ENCODE measurements around the gene SNX8. TPM values are rescaled to one million over a fixed set of nuclear protein-coding genes. Genes with fewer than 3 reads are reported as not detected.

Gene SNX8
- total RNA-seq, 2 experiments from 2014 or later: 47.6 to 49.6 TPM

GRCh38 chr7:2232766-2233520, 81.3 kb downstream of the SNX8 start, which contains the start of gene MAD1L1:
TSS of gene MAD1L1 (minus strand) at chr7:2232945. CDS start at chr7:2230133, 2,812 bp downstream.
- ChIA-PET POLR2A (interaction anchor here (1.3 to 1.5 kb wide), 2 partner anchors 8 to 121 kb away, joined by 5 to 9 read pairs; partner anchors contain the start of gene EIF3B), CTCF (no interaction called here)

- ChIA-PET CTCF (no interaction called here), POLR2A (interaction anchor here (1.3 to 1.5 kb wide), 2 partner anchors 9 to 122 kb away, joined by 5 to 9 read pairs; partner anchors contain the start of gene EIF3B)
Measured at GRCh38 chr7:2231992-2232765, 82.1 kb downstream of the SNX8 start.

GRCh38 chr7:2230882-2231281, 83.4 kb downstream of the SNX8 start:
- POLR2A ChIA-PET: no interaction called here
- CTCF ChIA-PET: no interaction called here

DNA sequence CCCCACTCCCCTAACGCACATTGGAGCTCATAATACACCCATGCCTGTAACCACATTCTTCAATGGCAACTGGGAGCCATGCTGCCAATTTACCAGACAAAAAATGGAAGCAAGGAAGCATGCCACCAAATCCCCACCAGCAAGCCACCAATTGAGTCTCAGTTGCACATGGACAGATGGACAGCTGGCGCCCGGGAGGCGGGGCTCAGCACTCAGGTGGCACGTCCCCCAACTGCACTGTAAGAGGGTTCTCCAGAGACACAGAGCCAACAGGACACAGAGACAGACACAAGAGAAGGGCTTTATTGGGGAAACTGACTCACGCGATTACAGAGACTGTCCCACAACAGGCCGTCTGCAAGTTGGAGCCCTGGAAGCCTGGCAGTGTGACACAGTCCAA, 84.0 kb downstream of the SNX8 start:
- CTCF ChIA-PET: no interaction called here
- POLR2A ChIA-PET: no interaction called here

DNA sequence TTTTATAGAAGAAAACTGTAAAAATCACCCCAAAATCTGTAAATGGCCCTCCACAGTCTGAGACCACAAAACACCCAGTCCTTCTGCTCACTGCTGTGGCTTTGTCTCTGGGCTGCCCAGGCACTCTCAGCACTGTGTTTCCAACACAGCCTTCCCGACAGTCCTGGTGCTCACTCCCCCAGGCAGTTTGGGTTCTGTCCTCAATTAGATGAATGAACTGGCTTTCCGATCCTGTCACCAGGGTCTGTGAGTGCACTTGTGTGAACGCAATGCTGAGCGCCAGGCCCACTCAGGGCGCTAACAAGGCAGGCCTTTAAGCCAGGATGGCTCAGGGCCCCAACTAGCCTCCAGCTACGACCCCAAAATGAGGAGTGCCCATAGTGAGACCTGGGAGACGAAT, 84.8 kb downstream of the SNX8 start:
- POLR2A ChIA-PET: no interaction called here

DNA sequence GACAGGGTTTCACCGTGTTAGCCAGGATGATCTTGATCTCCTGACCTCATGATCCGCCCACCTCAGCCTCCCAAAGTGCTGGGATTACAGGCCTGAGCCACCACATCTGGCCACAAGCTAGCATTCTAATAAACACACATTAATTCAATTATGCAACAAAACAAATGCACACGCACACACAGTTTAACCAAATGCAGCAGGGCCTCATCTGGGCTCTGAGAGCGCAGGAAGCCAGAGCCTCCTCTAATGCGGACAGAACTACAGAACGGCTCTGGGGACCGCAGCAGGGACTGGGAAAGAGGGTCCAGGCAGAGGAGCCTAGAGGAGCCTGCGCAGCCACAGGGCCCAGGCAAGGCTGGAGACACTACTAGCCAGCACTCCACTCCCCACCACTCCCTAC, 85.3 kb downstream of the SNX8 start:
- CTCF ChIA-PET: no interaction called here
- POLR2A ChIA-PET: no interaction called here

More for the DNA sequence above, 84.8 kb downstream of the SNX8 start:
- CTCF ChIA-PET: no interaction called here

GRCh38 chr7:2227699-2228098, 86.5 kb downstream of the SNX8 start:
- CTCF ChIA-PET: interaction anchor here (0.5 kb wide), 1 partner anchor 80 kb away, joined by 3 read pairs; no protein-coding TSS in a partner anchor
- POLR2A ChIA-PET: no interaction called here

DNA sequence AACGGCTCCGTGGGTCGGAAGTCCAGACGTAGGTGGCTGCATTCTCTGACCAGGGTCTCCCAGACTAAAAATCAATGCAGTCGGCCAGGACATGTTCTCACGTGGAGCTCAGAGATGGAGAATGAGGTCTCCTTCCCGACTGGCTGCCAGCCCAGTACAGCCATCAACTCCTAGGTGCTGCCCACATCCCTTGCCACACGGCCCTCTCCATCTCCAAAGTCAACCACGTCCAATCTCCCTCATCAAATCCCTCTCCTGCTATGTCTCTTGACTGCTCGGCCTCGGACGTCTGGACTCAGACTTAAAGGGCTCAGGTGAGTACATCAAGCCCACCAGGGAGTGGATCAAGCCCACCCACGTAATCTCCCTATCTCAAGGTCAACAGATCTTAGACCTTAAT, 88.4 kb downstream of the SNX8 start:
- ChIA-PET CTCF (no interaction called here), POLR2A (no interaction called here)

DNA sequence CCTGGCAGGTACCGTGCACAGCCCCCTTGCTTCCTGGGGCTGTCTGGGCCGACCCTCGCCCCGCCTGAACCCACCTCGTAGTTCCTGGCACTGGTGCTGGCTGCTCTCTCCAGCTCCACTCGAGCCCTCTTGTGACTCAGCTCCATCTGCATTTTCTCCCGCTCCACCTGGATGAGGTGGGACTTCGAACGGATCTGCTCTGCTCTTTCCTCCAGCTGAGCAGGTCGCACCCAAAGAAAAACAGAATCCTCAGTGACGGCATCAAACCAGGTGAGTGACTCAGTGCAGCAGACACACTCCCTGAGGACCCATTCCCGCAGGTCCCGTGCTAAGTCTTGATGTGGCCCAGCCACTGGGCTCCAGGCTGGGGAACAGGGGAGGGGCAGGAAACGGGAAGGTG, 88.9 kb downstream of the SNX8 start:
- ChIA-PET POLR2A (no interaction called here), CTCF (no interaction called here)

DNA sequence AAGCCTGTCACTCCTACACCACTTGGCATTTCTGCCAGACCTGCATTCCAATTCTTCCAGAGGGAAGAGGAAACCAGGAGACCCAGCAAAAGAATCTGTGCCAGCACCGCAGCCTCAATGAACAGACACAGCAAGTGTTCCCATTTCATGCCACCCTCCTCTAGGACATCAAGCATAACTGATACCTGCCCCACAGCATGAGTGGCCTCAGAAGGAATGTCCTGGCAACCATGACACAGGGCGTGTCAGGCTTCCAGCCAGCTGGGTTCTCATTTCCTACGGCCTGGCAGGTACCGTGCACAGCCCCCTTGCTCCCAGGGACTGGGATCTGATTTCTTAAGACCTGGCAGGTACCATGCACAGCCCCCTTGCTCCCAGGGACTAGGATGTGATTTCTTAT, 89.3 kb downstream of the SNX8 start:
- CTCF ChIA-PET: no interaction called here

GRCh38 chr7:2224491-2224928, 89.7 kb downstream of the SNX8 start:
- POLR2A ChIA-PET: no interaction called here
- CTCF ChIA-PET: no interaction called here

More for the DNA sequence above, 89.3 kb downstream of the SNX8 start:
- POLR2A ChIA-PET: no interaction called here

GRCh38 chr7:2223321-2223720, 90.9 kb downstream of the SNX8 start:
- ChIA-PET POLR2A (no interaction called here), CTCF (no interaction called here)

GRCh38 chr7:2222516-2222915, 91.7 kb downstream of the SNX8 start:
- ChIA-PET POLR2A (no interaction called here), CTCF (no interaction called here)

GRCh38 chr7:2220954-2221353, 93.3 kb downstream of the SNX8 start:
- ChIA-PET POLR2A (no interaction called here), CTCF (no interaction called here)

GRCh38 chr7:2220506-2220905, 93.7 kb downstream of the SNX8 start:
- CTCF ChIA-PET: no interaction called here
- POLR2A ChIA-PET: no interaction called here

DNA sequence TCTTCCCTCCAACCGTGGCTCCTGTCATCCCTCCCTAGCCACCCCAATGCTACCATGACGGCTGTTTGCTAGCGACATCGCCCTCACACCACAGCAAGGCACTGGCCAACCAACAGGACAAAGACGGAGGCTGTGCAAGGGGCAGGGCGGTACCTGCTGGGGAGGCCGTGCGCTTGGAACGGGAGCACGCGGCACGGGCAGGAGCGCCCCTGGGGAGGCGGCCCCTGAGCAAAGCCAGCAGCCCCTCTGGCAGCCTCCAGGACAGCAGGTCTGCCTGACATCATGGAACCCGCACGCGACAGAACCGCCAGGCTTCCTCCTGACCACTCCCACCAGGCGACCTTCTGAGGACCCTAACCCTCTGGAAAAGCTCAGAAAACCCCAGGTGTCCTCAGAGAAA, 94.2 kb downstream of the SNX8 start:
- POLR2A ChIA-PET: no interaction called here
- CTCF ChIA-PET: no interaction called here

DNA sequence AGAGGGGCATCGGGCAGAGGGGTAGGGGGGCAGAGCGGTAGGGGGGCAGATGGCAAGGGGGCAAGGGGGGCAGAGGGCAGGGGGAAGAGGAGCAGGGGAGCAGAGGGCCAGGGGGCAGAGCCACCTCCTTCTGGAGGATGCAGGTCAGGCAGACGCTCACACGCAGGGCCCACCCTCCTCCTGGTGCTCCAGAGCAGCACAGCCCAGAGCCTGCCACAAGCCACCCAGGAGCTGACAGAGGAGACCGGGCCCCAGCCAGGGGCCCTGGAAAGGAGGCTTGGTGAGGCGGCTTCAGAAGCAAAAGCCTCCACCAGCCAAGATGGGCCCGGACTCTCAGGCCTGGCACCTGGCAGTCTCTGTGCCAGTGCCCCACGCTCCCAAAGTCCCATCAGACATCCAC, 94.6 kb downstream of the SNX8 start:
- POLR2A ChIA-PET: no interaction called here

GRCh38 chr7:2219136-2219535, 95.1 kb downstream of the SNX8 start:
- ChIA-PET CTCF (no interaction called here), POLR2A (no interaction called here)

More for the DNA sequence above, 94.6 kb downstream of the SNX8 start:
- CTCF ChIA-PET: no interaction called here

- CTCF ChIA-PET: no interaction called here
- POLR2A ChIA-PET: no interaction called here
Measured at GRCh38 chr7:2218444-2218785, 95.8 kb downstream of the SNX8 start.

- POLR2A ChIA-PET: no interaction called here
- CTCF ChIA-PET: no interaction called here
Measured at GRCh38 chr7:2217716-2218443, 96.4 kb downstream of the SNX8 start.

GRCh38 chr7:2217206-2217605, 97.0 kb downstream of the SNX8 start:
- ChIA-PET CTCF (no interaction called here), POLR2A (no interaction called here)

Measured in activated CD8-positive, alpha-beta memory T cell treated with anti-CD3 and anti-CD28 coated beads for 36 hours (primary cell).